ENCODE results near the gene UPK2. TPM values are rescaled to one million over a fixed set of nuclear protein-coding genes. Genes with fewer than 3 reads are reported as not detected.
A peak's percentile ranks its signal among the peaks of the same experiment; 100 is the strongest.

Gene UPK2
- total and polyA plus RNA-seq, 10 of the 15 experiments (the other 5 are each of a cell fraction or from before 2014, with no cell fraction given) = 0.07 to 1.0 (median 0.31) TPM; not detected in 7

DNA sequence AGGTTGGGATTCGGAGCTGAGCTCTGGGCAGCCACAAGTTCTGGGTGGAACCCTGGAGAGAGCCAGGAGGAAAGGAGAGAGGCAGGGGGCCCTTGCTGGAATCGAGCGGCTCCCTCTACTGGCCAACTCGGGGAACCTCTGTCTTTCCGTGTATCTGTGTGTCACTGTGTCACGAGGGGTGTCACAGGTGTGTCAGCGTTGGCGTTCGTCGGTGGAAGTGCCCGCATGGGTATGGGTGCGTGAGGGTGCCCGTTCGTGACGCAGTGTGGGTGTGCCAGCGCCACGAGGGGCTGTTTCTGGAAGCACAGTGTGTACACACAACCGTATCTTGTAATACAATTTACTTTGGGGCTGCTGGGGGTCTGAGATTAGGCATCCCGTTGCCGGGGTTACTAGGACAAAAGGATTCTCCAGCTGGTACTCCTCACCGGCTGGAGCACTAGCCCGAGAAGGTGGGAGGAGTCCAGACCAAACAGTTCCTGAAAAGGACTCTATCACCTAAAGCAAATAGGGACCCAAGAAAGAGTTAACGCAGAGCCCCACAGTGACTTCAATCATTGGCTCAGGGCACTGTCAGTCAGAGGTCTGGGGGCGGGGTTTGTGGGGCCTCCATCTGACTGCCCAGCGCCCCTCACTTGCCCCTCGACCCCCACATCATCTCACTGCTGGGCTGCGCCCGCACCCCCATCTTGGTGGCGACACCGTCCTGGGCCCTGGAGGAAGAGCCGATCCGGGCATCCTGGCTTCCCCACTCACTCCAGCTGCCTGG lies 27.8 kb upstream of the UPK2 start (continued):
- TF ChIP-seq, protein P1, sequence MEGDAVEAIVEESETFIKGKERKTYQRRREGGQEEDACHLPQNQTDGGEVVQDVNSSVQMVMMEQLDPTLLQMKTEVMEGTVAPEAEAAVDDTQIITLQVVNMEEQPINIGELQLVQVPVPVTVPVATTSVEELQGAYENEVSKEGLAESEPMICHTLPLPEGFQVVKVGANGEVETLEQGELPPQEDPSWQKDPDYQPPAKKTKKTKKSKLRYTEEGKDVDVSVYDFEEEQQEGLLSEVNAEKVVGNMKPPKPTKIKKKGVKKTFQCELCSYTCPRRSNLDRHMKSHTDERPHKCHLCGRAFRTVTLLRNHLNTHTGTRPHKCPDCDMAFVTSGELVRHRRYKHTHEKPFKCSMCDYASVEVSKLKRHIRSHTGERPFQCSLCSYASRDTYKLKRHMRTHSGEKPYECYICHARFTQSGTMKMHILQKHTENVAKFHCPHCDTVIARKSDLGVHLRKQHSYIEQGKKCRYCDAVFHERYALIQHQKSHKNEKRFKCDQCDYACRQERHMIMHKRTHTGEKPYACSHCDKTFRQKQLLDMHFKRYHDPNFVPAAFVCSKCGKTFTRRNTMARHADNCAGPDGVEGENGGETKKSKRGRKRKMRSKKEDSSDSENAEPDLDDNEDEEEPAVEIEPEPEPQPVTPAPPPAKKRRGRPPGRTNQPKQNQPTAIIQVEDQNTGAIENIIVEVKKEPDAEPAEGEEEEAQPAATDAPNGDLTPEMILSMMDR (IDR thresholded peaks at IDR 0.05 in 2 of 3, conservative IDR thresholded peaks at IDR 0.05 in 1 of 3; ENCODE audit: control insufficient read depth in 2 of 3, extremely low read depth in 1 of 3, insufficient read depth in 1 of 3, low read depth in 3 of 3, low read length in 3 of 3) = peak; percentile 93 to 97 (median 96)
- TF ChIP-seq ZNF384 (IDR thresholded peaks at IDR 0.05; ENCODE audit: borderline replicate concordance, low read depth, low read length) (peak; percentile 28; the same call in 1 of the 2 replicates), FOS (IDR thresholded peaks at IDR 0.05; ENCODE audit: borderline replicate concordance, extremely low read depth, insufficient read length) (no peak)
- TF ChIP-seq, protein P2, sequence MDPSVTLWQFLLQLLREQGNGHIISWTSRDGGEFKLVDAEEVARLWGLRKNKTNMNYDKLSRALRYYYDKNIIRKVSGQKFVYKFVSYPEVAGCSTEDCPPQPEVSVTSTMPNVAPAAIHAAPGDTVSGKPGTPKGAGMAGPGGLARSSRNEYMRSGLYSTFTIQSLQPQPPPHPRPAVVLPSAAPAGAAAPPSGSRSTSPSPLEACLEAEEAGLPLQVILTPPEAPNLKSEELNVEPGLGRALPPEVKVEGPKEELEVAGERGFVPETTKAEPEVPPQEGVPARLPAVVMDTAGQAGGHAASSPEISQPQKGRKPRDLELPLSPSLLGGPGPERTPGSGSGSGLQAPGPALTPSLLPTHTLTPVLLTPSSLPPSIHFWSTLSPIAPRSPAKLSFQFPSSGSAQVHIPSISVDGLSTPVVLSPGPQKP (IDR thresholded peaks at IDR 0.05; ENCODE audit: low read depth, low read length) = 0 out of 2 replicates have a peak, but pooled peaks have one; percentile 49

DNA sequence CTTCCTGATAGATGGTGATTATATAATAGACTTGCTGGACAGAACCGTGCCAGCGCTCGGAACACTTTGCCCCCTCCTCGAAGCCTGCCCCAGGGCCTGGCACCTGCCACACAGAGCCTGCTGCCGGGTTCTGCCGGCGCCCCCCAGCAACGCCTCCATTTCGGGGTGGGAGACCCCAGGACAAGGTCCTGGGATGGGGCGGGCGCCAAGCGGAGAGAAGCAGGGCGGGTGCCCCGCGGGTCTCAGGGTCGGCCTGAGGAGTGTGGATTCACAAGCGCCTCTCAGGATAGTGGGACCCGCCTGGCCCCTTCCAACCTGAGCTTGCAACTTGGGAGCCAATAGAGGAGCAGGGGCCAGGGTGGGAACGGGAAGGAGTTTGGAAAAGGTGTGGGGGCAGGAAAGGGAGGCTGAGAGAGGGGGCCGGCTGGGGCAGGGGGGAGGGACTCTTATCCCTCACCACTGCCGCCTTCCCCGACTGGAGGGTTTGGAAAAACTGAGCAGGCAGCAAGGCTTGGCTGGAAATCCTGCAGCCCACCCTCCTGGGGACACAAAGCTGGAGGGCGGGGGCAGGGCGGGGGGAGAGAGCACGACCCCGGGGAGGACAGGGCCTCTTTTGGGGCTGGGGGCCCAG lies 27.1 kb upstream of the UPK2 start:
- Histone ChIP-seq H4K20me1 (ENCODE audit: control insufficient read depth, insufficient read depth) (no peaks in the 10 kb centered on the region), H3K27me3 (replicated peaks in 1 of 2; ENCODE audit: control insufficient read depth in 2 of 2, insufficient read depth in 2 of 2, low read length in 1 of 2) (no peaks in the 10 kb centered on the region), H3K27ac (ENCODE audit: control insufficient read depth, insufficient read depth) (peak overlapping the region; percentile 67), H3K4me2 (ENCODE audit: control insufficient read depth, insufficient read depth) (peak overlapping the region; percentile 99), H3K4me1 (ENCODE audit: control insufficient read depth, insufficient read depth, low read length) (peaks cover 30% of the 10 kb centered on the region), H3K9ac (ENCODE audit: control insufficient read depth, insufficient read depth, low read length) (peak overlapping the region; percentile 53; the same call in 1 of the 2 replicates), H3K36me3 (ENCODE audit: control insufficient read depth in 2 of 2, insufficient read depth in 2 of 2, low read length in 1 of 2) (no peaks in the 10 kb centered on the region), H3K9me3 (replicated peaks; ENCODE audit: control insufficient read depth, insufficient read depth, low read length) (no peaks in the 10 kb centered on the region), H3K4me3 (peak overlapping the region; percentile 97), H3K79me2 (ENCODE audit: control insufficient read depth, insufficient read depth, low read length) (peaks cover 13% of the 10 kb centered on the region), H2AFZ (ENCODE audit: control insufficient read depth, low read depth, low read length) (peak overlapping the region; percentile 77)
- intact Hi-C loops (cut with micrococcal nuclease; ENCODE audit: unreplicated experiment) = loop anchor here (2.0 to 5.0 kb wide), 4 partner anchors 138 to 393 kb away; partner anchors contain the start of genes DDX6 and DPAGT1
- no peak for FAIRE-seq
- no TSS peak for BruUV-seq (replicated peaks)
- ChIA-PET CTCF (interaction anchor here (0.5 to 11.6 kb wide), 11 partner anchors 13 to 1750 kb away, joined by 3 to 330 read pairs (median 4); partner anchors contain the start of gene UPK2), RAD21 (ENCODE audit: unreplicated experiment) (interaction anchor here (0.6 to 8.8 kb wide), 6 partner anchors 17 to 239 kb away, joined by 3 to 169 read pairs (median 6); no protein-coding TSS in a partner anchor), SMC1A (ENCODE audit: uncharacterized antibody, unreplicated experiment) (interaction anchor here (0.5 to 12.9 kb wide), 6 partner anchors 17 to 829 kb away, joined by 3 to 185 read pairs (median 4); no protein-coding TSS in a partner anchor), POLR2A (interaction anchor here (0.5 to 4.0 kb wide), 5 partner anchors 16 to 156 kb away, joined by 3 to 35 read pairs (median 5); no protein-coding TSS in a partner anchor)
- DNase-seq (ENCODE audit: low read depth, low spot score) = no peak
- under 1% methylated on average over 18 of the region's 26 CpGs for WGBS (ENCODE audit: insufficient coverage, insufficient replicate concordance, low lambda C conversion rate, missing lambda C conversion rate)
- peak; percentile 10 for ATAC-seq
- no peak for TF ChIP-seq IKZF2 (IDR thresholded peaks at IDR 0.05)
- TF ChIP-seq BHLHE40 (IDR thresholded peaks at IDR 0.05; ENCODE audit: borderline replicate concordance in 1 of 2, low read depth in 2 of 2, low read length in 1 of 2) = peak; percentile 27 to 37; a peak in 1 of 4 replicates
- TF ChIP-seq, protein P3, sequence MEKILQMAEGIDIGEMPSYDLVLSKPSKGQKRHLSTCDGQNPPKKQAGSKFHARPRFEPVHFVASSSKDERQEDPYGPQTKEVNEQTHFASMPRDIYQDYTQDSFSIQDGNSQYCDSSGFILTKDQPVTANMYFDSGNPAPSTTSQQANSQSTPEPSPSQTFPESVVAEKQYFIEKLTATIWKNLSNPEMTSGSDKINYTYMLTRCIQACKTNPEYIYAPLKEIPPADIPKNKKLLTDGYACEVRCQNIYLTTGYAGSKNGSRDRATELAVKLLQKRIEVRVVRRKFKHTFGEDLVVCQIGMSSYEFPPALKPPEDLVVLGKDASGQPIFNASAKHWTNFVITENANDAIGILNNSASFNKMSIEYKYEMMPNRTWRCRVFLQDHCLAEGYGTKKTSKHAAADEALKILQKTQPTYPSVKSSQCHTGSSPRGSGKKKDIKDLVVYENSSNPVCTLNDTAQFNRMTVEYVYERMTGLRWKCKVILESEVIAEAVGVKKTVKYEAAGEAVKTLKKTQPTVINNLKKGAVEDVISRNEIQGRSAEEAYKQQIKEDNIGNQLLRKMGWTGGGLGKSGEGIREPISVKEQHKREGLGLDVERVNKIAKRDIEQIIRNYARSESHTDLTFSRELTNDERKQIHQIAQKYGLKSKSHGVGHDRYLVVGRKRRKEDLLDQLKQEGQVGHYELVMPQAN (conservative IDR thresholded peaks at IDR 0.05) = 0 out of 2 replicates have a peak, but pooled peaks have one; percentile 5
- in situ Hi-C loops (cut with MboI) = no loop called here
